Measurements from ENCODE around the gene NCAM1.

GRCh38 chr11:113247966-113248365 lies 286.7 kb downstream of the NCAM1 start:
- TF ChIP-seq CTCF (IDR thresholded peaks at IDR 0.05) (no peak), POLR2A (IDR thresholded peaks at IDR 0.05) (no peak)

All from thyroid gland (tissue), 4 donors.